ENCODE data around the gene EIPR1.

DNA sequence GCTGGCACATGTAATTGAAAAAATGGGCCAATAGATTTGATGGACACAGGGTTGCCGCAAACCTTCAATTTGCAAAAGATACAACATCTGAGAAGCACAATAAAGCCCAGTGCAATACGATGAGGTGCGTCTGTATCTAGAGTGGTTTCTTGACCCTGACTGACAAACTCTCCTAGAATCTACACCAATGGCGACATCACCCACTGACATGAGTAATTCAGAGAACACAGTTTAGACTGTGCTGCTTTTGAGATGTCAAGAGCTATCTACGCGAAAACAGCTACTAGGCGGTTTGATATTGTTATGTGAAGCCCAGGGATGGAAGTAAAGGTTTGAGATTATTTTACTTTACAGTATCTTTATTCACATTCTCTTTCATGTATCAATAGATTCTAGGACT is 104.9 kb downstream of the EIPR1 start:
- TF ChIP-seq EZH2 (IDR thresholded peaks at IDR 0.05; ENCODE audit: low read length, missing control alignments) = no peak
- TF ChIP-seq, protein P1, sequence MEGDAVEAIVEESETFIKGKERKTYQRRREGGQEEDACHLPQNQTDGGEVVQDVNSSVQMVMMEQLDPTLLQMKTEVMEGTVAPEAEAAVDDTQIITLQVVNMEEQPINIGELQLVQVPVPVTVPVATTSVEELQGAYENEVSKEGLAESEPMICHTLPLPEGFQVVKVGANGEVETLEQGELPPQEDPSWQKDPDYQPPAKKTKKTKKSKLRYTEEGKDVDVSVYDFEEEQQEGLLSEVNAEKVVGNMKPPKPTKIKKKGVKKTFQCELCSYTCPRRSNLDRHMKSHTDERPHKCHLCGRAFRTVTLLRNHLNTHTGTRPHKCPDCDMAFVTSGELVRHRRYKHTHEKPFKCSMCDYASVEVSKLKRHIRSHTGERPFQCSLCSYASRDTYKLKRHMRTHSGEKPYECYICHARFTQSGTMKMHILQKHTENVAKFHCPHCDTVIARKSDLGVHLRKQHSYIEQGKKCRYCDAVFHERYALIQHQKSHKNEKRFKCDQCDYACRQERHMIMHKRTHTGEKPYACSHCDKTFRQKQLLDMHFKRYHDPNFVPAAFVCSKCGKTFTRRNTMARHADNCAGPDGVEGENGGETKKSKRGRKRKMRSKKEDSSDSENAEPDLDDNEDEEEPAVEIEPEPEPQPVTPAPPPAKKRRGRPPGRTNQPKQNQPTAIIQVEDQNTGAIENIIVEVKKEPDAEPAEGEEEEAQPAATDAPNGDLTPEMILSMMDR (conservative IDR thresholded peaks at IDR 0.05 in 1 of 2, IDR thresholded peaks at IDR 0.05 in 1 of 2; ENCODE audit: low read depth in 1 of 2, low read length in 2 of 2) = no peak
